HL-60 (cell line): Measurements from ENCODE around the gene CXCL16.
"Not testable (repeated sequence)": the region's sequence is repeated elsewhere in the genome, so short reads cannot be mapped to it uniquely, and the experiment has no call there.

Source experiments
- DNase-seq, 2 experiments: peaks; one replicate each; pipeline ENCODE4 v3.0.0-alpha.2; 2010 to 2020; ENCODE audit warnings: low read depth in 1 of 2, low spot score in 1 of 2
- H3K27ac ChIP-seq: fragments of 250-450 bp; sonication (Bioruptor Pico); replicated peaks from 2 replicates; pipeline ENCODE4 v1.5.1; 2020; ENCODE audit warnings: mild to moderate bottlenecking, moderate library complexity
- H3K27me3 ChIP-seq: fragments of 250-450 bp; sonication (Bioruptor Pico); 2 replicates; pipeline ENCODE4 v1.5.1; 2021; ENCODE audit warnings: mild to moderate bottlenecking, moderate library complexity; ENCODE audit not compliant: insufficient read depth, poor library complexity, severe bottlenecking
- H3K4me3 ChIP-seq: replicated peaks from 2 replicates; pipeline ENCODE4 v1.5.1; 2011; ENCODE audit warnings: mild to moderate bottlenecking, control low read depth, low read length; ENCODE audit not compliant: insufficient read depth
- GABPA ChIP-seq: IDR thresholded peaks from 2 replicates; pipeline ENCODE4 v1.6.1; 2012; ENCODE audit warnings: low read depth
- POLR2AphosphoS5 ChIP-seq: IDR thresholded peaks from 2 replicates; pipeline ENCODE4 v1.6.1; 2012; ENCODE audit warnings: low read depth
- SPI1 ChIP-seq: IDR thresholded peaks from 2 replicates; pipeline ENCODE4 v1.6.1; 2012; ENCODE audit warnings: low read depth, mild to moderate bottlenecking, borderline replicate concordance
- TF ChIP-seq, protein P1 (sequence below): IDR thresholded peaks from 2 replicates; pipeline ENCODE4 v1.6.1; 2012; ENCODE audit warnings: low read depth; ENCODE audit not compliant: insufficient replicate concordance
- TF ChIP-seq, protein P2 (sequence below): IDR thresholded peaks from one replicate; pipeline ENCODE4 v1.5.1; 2011; ENCODE audit warnings: low read length, control low read depth, inconsistent platforms; ENCODE audit not compliant: insufficient read depth

Gene CXCL16

GRCh38 chr17:4701116-4701515, 38.6 kb downstream of the CXCL16 start:
- DNase-seq: no peak

DNA sequence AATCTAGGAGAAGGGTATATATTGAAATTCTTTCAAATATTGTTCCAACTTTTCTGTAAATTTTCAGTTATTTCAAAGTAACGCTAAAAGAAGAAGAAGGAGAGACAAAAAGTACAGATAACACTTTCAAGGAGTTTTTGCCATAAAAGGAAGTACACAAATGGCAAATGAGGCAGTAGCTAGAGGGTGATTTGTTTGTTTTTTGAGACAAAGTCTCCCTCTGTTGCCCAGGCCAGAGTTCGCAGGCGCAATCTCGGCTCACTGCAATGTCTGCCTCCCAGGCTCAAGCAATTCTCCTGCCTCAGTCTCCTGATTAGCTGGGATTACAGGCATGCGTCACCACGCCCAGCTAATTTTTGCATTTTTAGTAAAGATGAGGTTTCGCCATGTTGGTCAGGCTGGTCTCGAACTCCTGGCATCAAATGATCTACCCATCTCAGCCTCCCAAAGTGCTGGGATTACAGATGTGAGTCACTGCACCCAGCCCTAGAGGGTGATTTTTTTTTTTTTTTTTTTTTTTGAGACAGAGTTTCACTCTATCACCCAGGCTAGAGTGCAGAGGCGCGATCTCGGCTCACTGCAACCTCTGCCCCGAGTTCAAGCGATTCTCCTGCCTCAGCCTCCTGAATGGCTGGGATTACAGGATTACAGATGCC, 40.2 kb downstream of the CXCL16 start:
- H3K27ac ChIP-seq, H3K4me3 ChIP-seq, DNase-seq, H3K27me3 ChIP-seq: not testable (repeated sequence)

More at GRCh38 chr17:4701116-4701515, 38.6 kb downstream of the CXCL16 start:
- no peak overlapping the region for H3K4me3 ChIP-seq
- no peaks in the 10 kb centered on the region for H3K27me3 ChIP-seq
- H3K27ac ChIP-seq: no peak overlapping the region
- TF ChIP-seq, protein P1, sequence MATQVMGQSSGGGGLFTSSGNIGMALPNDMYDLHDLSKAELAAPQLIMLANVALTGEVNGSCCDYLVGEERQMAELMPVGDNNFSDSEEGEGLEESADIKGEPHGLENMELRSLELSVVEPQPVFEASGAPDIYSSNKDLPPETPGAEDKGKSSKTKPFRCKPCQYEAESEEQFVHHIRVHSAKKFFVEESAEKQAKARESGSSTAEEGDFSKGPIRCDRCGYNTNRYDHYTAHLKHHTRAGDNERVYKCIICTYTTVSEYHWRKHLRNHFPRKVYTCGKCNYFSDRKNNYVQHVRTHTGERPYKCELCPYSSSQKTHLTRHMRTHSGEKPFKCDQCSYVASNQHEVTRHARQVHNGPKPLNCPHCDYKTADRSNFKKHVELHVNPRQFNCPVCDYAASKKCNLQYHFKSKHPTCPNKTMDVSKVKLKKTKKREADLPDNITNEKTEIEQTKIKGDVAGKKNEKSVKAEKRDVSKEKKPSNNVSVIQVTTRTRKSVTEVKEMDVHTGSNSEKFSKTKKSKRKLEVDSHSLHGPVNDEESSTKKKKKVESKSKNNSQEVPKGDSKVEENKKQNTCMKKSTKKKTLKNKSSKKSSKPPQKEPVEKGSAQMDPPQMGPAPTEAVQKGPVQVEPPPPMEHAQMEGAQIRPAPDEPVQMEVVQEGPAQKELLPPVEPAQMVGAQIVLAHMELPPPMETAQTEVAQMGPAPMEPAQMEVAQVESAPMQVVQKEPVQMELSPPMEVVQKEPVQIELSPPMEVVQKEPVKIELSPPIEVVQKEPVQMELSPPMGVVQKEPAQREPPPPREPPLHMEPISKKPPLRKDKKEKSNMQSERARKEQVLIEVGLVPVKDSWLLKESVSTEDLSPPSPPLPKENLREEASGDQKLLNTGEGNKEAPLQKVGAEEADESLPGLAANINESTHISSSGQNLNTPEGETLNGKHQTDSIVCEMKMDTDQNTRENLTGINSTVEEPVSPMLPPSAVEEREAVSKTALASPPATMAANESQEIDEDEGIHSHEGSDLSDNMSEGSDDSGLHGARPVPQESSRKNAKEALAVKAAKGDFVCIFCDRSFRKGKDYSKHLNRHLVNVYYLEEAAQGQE: no peak
- TF ChIP-seq SPI1: no peak
- TF ChIP-seq, protein P2, sequence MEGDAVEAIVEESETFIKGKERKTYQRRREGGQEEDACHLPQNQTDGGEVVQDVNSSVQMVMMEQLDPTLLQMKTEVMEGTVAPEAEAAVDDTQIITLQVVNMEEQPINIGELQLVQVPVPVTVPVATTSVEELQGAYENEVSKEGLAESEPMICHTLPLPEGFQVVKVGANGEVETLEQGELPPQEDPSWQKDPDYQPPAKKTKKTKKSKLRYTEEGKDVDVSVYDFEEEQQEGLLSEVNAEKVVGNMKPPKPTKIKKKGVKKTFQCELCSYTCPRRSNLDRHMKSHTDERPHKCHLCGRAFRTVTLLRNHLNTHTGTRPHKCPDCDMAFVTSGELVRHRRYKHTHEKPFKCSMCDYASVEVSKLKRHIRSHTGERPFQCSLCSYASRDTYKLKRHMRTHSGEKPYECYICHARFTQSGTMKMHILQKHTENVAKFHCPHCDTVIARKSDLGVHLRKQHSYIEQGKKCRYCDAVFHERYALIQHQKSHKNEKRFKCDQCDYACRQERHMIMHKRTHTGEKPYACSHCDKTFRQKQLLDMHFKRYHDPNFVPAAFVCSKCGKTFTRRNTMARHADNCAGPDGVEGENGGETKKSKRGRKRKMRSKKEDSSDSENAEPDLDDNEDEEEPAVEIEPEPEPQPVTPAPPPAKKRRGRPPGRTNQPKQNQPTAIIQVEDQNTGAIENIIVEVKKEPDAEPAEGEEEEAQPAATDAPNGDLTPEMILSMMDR: no peak
- TF ChIP-seq GABPA: no peak
- no peak for TF ChIP-seq POLR2AphosphoS5

DNA sequence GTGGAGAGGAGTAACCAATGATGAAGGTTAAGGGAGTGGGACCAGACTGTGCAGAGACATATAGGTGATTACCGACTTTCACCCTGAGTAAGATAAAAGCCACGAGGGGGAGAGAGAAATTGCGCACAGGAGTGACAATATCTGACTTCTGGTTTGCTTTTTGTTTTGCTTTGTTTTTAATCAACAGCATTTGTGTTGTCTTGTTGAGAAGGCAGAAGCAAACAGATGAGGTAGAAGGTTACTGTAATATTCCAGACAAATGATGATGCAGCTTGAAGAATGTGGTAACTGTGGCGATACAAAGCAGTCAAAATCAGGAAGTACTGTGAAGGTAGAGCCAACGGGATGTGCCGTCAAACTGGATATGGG, 43.3 kb downstream of the CXCL16 start:
- no peaks in the 10 kb centered on the region for H3K27me3 ChIP-seq
- H3K4me3 ChIP-seq: no peak overlapping the region
- H3K27ac ChIP-seq: no peak overlapping the region; the same call in 1 of the 2 replicates
- TF ChIP-seq POLR2AphosphoS5 (no peak), SPI1 (no peak), GABPA (no peak)
- TF ChIP-seq, protein P2: no peak
- TF ChIP-seq, protein P1: no peak
- peak in 1 of 2 experiments; percentile 31 for DNase-seq

DNA sequence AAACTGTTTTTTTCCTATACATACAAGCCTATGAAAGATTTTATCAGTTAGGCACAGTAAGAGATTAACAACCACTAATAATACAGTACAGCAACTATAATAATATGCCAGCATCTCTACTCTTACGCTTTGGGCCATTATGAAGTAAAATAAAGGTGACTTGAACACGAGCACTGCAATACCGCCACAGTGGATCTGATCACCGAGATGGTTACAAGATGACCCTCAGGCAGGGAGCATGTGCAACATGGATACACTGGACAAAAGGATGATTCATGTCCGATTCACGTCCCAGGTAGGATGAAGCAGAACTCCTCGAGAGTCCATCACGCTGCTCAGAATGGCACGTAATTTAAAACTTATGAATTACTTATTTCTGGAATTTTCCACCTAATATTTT, 46.3 kb downstream of the CXCL16 start:
- TF ChIP-seq, protein P1: no peak
- TF ChIP-seq SPI1: no peak
- DNase-seq: no peak
- H3K4me3 ChIP-seq: no peak overlapping the region
- H3K27me3 ChIP-seq: no peaks in the 10 kb centered on the region
- H3K27ac ChIP-seq: no peak overlapping the region
